Measurements from ENCODE around the gene HDAC4. TPM values are rescaled to one million over a fixed set of nuclear protein-coding genes. Genes with fewer than 3 reads are reported as not detected.

Gene HDAC4
- total RNA-seq, 1 donor from 2014 or later, result 33.9 TPM

DNA sequence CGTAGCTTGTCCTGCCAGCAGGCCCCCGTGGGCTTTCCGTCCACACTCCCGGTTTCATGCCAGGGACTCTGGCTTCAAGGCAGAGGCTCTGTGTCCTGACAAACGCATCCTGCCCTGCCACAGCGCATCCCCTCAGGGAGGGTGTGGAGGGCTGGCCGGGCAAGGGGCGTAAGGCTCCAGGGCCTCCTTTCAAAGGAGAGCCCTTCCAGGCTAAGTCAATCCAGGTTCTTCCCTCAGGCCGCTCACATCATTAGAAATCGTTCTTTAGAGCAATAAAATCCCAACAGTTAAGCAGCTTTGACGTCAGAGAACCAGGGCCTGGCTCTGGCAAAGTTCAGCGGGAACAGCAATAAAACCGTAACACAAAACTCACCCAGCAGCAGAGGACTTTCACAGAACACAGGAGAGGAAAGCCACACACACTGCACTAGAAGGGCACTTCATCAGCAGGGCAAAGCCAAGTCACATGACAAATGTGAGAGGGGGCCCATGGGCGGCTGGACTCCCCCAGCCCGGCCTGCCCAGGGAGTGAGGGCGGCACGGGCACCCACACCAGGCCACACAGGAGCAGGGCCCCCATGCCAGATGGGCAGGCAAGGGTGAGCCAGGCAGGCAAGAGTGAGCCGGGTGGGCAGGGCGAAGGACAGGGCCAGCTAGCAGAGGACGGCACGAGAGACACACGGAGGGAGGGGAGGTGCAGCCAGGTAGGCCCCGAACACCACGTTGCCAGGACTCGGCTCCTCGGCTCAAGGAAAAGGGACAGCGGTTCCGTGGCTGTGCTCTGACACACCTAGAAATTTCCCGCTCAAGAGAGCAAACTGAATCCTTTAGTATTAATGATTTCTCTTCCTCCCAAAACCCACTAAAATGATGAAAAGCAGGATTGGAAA, 52.0 kb downstream of the HDAC4 start:
- no peak for ATAC-seq

DNA sequence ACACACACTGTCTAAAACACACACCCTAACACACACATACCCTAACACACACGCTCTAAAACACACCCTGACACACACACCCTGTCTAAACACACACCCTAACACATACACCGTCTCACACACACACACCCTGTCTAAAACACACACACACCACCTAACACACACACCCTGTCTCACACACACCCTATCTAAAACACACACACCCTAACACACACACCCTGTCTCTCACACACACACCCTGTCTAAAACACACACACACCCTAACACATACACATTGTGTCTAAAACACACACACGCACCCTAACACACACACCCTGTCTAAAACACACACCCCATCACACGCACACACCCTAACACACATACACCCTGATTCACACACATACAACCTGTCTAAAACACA, 54.1 kb downstream of the HDAC4 start:
- no peak for ATAC-seq

DNA sequence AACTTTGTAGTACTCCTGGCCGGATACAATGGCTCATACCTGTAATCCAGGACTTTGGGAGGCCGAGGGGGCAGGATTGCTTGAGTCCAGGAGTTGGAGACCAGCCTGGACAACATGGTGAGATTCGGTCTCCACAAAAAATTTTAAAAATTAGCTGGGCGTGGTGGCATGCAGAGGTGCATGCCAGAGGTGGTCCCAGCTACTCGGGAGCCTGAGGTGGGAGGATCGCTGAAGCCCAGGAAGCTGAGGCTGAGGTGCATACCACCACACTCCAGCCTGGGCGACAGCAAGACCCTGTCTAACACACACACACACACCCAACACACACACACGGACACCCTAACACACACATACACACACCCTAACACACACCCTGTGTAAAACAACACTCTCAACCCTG, 55.6 kb downstream of the HDAC4 start:
- no peak for ATAC-seq

DNA sequence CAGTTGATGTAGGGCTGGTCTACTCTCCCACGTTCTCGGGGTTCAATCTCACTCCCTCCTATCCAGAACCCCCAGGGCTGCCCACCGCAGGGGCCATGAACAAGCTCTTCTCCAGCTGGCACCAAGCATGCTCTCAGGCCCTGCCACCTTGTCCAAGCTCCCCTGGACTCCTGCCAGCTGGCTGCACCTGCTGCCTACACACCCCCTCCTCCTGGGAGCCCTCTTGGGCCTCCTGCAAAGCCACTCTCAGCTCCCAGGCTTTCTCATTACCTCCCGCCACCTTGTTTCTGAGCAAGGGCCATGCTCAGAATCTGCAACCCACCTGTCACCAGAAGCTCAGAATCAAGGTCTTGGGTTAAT, 56.0 kb downstream of the HDAC4 start:
- ATAC-seq, result no peak

DNA sequence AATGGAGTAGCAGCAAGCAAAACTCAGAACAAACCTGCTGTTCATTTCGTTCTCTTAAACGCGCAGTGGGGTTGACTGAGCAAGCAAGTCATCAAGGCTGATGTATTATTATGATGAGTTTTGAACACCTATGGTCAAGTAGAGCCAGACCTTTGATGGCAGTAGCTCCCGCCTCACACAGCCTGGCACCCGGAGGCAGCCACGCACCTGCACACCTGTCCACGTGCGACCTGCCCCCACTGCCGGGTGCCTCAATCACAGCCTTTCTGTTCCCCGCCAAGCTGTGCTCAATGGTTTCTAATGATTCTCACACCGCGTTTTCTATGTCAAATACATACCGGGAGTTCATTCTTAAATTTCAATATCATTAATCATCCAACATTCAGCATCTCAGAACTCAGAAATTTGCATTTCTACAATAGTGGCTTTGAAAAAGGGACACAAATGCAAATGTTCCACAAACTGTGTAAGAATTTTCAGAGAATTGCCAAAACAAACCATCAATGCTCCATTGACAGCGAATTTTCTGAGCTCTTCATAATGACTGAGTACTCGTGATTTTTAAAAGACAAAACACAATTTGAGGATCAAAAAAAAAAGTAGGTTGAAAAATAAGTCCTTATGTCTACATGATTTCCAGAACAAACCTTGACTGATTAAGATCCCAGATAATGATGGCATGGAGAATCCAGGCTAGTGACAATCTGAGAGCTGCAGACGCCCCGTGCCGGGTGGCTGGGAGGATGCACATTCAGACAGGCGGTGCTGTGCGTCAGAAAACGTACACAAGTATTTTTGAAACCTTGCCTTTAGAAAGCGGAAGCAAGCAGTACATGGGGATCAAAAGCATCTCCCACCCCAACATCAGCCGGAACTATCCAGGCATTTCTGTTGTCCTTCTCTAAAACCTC, 56.6 kb downstream of the HDAC4 start:
- ATAC-seq, result no peak

DNA sequence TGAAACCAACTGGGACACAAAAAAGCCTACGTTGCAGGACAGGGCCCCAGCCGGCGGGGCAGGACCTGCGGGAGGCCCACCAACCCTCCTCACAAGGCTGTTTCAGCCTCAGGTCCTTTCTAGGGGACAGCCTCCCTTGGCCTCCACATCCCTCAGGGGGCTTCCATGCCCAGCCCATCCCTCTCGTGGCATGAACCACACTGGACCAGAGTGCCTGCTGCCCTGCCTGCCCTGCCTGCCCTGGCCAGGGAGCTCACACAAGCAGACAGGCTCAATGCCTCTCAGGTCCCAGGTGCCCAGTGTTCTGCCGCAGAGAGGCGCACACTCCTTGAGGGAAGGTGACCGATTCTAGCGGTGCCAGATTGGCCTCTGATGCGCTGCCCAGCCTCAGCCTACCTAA, 57.4 kb downstream of the HDAC4 start:
- no peak for ATAC-seq

DNA sequence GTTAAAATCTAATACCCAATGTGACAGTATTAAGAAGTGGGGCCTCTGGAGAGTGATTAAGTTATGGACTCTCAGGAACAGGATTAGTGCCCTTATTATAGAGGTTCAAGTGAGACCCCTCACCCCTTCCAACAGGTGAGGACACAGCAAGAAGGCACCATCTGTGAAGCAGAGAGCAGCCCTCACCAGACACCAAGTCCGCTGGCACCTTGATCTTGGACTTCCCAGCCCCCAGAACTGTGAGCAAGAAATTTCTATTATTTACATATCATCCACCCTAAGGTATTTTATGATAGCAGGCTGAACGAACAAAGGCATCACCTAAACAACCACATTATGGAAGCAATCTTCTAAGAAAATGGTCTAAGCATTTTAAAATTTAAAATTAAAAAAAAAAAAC, 59.0 kb downstream of the HDAC4 start:
- no peak for ATAC-seq

DNA sequence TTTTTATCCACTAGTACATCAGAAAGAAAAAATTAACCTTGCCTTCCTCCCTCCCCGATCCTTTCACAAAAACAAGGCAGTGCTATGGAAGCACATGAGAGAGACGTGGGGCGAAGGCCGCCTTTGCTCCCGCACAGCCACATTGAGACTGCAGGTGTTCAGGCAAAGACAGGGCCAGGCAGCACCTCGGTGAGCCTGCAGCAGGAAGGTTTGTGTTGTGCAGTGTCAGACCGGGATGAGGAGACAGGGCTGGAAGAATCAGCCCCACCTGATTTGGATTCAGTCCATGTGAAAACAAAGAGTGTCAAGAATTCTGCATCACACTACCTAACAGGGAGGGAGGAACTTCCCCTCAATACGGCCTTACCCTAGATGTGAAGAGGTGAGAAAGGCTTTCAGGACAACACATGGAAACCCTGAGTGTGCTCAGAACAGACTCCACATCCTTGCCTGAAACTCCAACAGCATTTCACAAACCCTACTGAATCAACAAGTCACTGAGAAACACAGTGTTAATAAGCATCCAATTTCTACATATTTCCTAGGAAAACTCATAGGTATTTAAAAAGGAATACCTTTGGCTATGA, 59.6 kb downstream of the HDAC4 start:
- peak; percentile 11 for ATAC-seq

DNA sequence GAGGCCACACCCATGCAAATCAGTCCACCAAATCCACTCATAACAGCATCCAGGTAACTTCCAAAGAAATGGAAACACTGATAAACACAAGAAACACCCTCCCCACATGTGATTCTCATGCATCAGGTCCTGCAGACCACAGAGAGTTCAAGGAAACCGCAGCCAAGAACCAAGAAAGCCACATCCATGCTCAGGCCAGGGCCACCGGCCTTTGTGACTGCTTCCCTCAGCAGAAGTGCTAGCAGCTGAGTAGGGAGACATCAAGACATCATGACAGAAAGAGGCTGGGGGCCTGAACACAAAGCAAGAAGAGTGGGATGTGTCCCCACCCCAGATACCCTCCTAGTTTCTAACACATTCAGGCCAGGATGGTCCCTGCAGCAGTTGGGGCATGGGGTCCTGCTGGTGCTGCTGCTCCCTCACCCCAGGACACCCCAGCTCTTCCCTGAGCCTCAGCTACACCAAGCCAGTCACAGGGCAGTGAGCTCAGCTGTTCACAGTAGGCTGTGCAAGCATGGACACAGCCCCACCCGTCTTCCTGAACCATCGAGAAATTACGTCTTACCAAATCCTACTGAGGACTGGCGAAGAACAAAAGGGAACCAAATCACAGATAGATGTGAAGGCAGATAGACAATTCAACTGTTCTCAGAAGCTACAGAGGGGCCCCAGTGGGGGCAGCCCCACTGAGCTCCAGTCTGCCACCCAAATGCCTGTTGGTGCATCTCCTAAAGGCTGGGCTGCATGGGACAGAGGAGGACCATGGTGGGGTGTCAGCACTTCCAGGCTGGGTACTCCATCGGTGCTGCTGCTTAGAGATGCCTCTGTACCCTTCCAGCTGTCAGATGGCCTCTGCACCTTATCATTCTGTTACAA, 60.9 kb downstream of the HDAC4 start:
- peak; percentile 48 for ATAC-seq

DNA sequence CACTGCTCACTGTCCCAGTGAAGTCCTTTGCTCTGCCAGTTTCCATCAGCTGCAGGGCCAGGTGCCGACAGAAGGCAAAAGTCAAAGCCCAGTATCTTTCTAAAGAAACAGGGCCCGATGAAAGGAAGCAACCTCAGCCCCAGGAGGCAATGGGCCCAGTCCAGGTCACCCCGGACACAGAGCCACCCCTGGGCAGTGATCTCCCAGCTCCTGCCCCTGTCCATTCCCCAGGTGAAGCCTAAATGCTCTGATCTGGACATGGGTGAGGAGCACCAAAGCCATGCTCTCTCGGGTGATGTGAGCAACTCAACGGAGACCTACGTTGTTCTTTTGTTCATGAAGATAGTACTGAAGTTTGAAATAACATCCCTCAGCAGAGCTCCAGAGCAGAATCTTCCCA, 61.6 kb downstream of the HDAC4 start:
- no peak for ATAC-seq

DNA sequence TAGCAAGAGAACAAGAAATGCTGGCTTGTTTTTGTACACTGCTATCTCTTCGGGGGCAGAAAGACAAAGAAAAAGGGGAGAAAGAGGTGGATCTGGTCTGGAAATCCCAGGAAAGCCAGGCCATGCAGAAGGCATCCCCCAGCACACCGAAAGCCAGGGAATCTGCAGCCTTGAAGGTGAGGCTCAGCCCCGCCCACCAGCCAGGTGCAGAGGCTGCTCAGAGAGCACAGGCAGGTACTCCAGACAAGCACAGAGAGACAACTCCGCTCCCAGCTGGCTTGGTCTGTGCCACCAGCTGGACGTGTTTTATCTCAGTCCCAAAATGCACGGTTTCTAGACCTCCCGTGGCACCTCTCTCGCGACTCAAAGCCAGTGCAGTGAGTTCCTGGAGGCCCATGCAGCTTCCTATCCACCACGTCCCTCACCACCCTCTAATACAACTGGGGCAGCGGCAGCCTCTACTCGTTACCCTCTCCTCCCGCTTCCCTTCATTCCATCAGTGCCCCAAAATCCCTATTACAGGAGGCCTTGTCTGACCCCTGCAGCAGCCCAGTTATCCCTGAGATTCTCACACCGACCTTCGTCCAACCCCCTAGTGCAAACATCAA, 62.8 kb downstream of the HDAC4 start:
- ATAC-seq, result no peak

DNA sequence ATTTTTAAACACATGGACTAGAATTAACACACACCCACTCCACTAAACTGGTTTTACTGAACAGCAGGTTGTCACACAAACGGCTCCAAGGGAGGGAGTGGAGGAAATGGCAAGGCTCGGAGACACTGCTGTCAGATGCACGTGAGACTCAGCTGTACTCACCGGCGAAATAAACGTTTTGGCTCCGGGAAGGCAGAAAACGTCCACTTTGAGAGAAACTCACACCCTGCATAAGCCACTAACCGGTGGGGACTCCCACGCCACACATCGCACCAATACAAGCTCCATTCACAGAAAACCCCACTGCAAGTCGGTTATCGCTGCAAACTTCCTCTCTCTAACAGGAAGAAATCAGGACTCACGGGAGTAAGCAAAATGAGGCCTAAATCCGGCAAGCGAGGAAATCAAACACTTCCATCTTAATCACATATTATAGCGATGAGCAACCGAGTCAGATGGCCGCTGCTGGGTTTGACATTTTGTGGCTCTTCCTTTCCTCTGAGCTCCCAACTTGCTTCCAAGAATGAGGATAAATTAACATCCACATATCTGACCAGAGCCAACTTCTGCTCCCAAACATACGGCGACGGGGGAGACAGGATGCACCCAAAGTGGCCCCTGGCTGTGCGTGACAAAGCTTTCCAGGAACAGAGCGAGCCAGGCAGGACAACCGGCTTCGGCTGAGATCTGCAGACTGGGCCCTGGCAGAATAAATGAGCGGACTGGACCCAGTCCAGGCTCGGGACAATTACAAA, 63.5 kb downstream of the HDAC4 start:
- peak; percentile 79 for ATAC-seq

DNA sequence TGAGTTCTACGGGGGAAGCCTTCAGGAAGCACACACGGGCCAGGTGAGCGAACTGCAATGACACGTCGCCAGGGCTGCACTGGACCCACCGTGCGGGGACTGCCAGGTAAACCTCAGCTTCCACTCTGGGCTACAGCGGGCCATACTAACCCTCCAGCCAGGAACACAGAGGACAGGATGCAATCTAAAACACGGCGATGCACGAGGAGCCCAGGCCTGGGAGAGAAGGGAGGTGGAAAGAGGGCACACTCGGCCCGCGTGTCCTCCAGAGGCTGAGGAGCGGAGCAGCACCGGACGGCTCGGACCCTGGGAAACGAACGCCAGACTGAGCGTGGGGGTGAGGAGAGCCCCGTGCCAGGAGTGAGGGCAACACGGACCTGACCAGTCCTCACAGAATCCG, 69.3 kb downstream of the HDAC4 start:
- peak; percentile 24 for ATAC-seq

DNA sequence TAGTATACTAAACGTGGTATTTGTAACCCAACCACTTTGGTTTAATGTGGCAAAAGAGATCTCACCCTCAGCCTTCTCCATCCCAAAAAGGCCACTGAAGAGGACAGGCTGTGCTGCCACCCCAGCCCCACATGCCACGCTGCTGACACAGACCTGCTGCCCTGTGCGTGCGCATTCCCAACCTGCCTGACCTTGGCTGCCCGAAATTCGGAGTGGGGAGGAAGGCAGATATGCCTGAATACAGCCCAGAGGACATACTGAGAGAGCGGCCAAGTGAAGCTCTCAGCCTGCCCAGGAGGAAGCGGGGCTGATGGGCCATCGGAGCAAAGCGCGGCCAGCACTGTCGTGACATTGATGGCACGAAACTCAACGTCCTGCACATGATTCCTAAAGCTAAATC, 70.0 kb downstream of the HDAC4 start:
- no peak for ATAC-seq

DNA sequence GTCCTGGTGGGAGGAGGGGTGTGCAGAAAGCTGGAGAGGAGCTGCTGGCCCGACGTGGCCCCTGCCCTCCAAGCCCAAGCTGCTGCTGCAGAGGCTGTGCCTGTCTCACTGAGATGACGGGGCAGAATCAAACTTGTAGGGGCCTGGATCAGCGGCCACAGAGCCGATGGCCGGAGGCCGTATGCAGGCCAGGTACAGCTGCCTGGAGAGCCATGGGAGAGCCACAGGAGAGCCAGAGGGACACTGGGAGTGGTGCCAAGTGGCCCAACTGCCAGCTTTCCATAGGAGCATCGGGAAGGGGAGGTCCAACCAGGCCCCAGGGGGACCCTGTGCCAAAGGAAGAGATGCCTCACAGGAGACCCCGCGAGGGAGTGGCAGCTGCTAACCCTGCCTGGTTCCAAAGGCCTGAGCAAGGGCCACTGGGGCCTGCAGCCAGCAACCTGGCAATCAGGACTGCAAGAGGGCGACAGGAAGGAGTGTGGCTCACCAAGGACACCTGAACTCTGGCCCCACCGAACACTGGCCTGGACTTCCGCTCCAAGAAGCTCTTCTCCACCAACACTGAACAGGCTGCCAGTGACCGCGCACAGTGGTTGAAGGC, 70.7 kb downstream of the HDAC4 start:
- no peak for ATAC-seq

DNA sequence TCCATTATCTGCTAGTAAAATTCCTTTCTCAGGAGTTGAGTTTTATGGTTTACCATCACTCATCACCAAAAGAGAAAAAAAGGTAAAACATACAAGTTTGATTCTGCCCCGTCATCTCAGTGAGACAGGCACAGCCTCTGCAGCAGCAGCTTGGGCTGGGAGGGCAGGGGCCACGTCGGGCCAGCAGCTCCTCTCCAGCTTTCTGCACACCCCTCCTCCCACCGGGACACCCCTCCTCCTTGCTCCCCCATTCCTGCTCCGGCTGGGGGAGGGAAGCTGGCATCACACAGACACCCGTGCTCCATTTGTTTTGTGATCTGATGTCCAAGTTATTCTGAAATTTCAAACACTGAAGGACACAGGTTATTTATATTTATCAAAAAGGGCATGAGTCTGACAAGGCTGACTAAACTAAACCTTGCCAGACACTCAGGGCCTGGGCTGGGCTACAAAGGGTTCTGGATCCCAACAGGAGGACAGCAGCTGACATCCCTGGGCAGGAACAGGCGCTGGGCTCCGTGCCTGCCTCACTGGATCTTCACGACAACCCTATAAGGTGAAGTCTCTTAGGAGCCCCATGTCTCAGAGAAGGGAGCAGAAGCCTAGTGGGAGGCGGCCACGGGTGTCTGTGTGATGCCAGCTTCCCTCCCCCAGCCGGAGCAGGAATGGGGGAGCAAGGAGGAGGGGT, 71.4 kb downstream of the HDAC4 start:
- ATAC-seq, result no peak

DNA sequence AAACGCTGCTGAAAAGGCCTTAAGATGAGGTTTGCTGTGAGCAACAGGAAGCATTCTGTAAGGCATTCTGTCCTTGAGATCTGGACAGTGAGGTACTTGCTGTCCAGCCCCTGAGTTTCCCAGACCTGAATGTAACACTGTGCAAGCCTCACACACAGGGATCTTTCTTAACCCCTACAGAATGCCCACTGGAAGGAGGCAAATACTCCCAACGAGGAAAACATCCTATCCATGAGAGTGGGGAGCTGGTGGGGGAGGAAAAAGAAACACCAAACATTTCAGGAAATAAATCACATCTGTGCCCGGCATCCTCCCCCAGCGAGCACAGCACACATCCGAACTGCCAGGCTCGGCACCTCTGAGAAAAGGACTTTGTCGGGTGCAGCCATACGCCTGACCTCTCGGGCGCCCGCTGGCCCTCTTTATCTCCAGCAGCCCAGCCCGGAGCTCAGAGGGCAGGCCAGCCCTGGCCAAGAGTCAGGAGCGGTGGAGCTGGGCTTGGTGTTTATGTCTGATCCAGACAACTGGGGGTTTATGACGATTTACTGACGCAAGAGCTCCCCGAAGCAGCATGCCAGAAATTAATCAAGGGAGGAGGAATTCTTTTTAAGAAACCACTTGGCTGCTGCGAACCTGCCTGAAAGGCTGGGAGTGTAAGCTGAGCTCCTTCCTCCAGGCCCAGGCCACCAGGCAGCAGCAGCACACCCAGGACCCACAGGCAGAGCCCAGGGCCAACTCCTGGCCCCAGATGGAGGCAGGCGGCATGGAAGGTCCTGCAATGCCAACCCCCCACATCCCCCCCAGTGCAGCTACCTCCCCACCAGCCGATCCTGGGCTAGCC, 72.2 kb downstream of the HDAC4 start:
- ATAC-seq, result no peak

DNA sequence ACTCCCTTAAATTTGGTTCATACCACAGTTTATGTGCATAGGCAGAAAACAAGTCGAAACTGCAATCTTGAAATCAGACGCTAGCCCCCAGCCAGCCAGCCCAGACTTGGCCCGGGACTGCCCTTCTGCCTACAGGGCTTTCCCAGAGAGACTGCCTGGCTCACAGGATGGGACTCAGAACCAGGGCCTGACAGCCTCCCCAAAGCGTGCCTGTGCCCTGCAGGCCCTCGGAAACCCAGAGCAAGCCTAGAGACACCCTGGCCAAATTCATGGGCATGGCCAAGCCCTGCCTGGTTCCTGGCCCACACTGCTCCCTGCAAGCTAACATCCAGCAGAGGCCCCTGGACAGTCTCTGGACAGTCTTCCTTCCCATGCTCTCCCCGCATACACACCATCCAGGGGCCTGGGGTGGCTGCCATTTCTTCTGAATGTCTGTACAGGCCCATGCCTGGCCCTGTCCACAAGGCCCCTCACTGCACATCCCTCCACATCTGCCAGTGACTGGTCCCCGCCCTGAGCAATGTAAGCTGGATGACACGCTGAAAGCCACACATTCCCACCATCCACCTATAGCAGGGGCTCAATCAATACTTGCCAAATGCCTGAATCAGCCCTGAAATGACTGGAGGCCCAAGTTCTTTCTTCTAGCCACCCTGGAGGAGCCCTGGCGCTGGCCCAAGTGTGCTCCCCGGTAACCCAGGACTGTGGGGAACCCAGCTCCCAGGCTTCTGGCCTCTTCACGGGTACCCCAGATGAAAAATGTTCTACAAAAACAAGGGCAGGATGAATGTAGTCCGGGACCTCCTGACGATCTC, 73.1 kb downstream of the HDAC4 start:
- peak; percentile 56 for ATAC-seq
